ENCODE data around the gene LIX1. TPM values are rescaled to one million over a fixed set of nuclear protein-coding genes. Genes with fewer than 3 reads are reported as not detected.
A peak's percentile ranks its signal among the peaks of the same experiment; 100 is the strongest.

Gene LIX1
- total RNA-seq, 1 donor = not detected

DNA sequence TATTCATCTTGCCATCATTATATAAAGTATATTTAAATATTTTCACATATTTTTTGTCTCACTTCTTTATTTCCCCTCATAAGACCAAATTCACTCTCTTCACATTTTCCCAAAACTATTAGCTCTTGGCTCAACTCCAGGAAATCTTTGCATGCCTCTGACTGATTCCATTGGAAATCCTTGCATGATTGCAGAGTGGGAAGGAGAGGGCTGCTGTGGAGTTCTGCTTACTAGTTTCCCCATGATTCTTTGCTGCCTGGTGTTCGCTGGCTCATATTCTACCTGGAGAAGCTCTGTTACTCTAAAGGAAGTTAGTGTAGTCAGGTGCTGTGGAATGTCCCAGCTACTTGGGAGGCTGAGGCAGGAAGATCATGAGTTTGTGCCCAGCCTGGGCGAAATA is 41.9 kb downstream of the LIX1 start:
- DNase-seq (ENCODE audit: low read depth) = peak; percentile 22
- H3K4me3 ChIP-seq (ENCODE audit: low read depth, low read length) = no peak overlapping the region
- TF ChIP-seq, protein P1, sequence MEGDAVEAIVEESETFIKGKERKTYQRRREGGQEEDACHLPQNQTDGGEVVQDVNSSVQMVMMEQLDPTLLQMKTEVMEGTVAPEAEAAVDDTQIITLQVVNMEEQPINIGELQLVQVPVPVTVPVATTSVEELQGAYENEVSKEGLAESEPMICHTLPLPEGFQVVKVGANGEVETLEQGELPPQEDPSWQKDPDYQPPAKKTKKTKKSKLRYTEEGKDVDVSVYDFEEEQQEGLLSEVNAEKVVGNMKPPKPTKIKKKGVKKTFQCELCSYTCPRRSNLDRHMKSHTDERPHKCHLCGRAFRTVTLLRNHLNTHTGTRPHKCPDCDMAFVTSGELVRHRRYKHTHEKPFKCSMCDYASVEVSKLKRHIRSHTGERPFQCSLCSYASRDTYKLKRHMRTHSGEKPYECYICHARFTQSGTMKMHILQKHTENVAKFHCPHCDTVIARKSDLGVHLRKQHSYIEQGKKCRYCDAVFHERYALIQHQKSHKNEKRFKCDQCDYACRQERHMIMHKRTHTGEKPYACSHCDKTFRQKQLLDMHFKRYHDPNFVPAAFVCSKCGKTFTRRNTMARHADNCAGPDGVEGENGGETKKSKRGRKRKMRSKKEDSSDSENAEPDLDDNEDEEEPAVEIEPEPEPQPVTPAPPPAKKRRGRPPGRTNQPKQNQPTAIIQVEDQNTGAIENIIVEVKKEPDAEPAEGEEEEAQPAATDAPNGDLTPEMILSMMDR (IDR thresholded peaks at IDR 0.05; ENCODE audit: insufficient read depth, low read length) = no peak

GRCh38 chr5:97098922-97099321 is 43.5 kb downstream of the LIX1 start:
- TF ChIP-seq, protein P1 (IDR thresholded peaks at IDR 0.05; ENCODE audit: insufficient read depth, low read length) = no peak
- DNase-seq (ENCODE audit: low read depth) = no peak
- H3K4me3 ChIP-seq (ENCODE audit: low read depth, low read length) = no peak overlapping the region

DNA sequence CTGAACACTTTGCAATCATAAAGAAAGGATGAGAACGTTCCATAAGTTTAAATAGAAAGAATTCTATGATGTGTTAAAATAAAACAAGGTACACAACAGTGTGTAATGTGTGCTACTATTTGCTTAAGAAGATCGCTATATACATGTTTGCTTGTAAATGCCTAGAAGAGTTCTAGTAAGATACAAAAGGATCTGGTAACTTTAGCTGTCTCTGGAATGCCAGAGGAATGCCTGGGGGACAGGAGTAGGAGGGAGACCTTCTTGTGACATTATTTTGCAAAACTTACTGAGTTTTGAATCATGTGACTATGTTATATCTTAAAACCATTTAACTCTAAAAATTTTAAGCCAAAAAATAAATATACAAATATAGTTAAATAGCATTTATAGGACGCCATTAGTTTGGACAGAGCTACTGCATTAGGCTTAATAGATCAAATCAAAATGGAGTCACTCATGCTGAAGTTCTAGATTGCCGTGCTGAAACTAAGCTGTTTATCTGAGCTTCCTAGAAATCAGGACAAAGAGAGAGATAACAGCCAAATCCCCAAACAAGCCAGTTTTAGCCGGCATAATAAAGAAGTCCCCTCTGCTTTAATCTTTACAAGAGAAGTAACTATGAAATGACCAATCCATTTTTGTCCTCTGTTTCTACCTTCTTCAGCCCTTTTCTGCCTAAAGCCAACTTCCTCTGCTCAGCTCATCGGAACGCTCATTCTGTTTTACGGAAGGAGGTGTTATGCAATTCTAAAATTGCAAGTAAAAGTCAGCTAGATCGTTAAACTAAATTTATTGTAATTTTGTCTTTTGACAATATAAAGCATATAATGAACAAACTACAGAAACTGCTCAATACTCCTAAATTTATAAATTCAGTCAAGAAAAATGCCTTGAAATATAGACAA is 44.8 kb downstream of the LIX1 start:
- TF ChIP-seq, protein P1 (IDR thresholded peaks at IDR 0.05; ENCODE audit: insufficient read depth, low read length) = no peak
- H3K4me3 ChIP-seq (ENCODE audit: low read depth, low read length) = no peak overlapping the region
- no peak for DNase-seq (ENCODE audit: low read depth)

DNA sequence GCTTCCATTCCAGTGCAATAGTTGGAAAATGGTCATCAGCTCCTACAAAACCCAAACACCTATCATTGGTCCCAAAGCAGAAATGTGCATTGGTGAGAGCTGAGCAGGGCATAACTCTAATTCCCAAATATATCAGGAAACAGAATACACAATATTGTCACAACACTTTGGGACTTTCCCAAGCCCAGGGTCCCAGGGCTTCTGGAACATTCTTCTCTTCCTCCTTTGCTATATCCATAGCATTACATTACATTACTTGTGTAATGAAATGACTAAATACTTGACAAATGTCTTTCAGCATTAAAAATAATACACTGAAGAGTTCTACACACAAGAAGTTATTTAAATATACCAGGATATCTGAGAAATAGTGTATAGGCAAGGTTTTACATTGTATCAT is 45.6 kb downstream of the LIX1 start:
- TF ChIP-seq, protein P1 (IDR thresholded peaks at IDR 0.05; ENCODE audit: insufficient read depth, low read length) = no peak
- H3K4me3 ChIP-seq (ENCODE audit: low read depth, low read length) = no peak overlapping the region
- DNase-seq (ENCODE audit: low read depth) = no peak

- TF ChIP-seq, protein P1 (IDR thresholded peaks at IDR 0.05; ENCODE audit: insufficient read depth, low read length) = no peak
- no peak overlapping the region for H3K4me3 ChIP-seq (ENCODE audit: low read depth, low read length)
- DNase-seq (ENCODE audit: low read depth) = peak; percentile 9
Measured at GRCh38 chr5:97096191-97096590, 46.2 kb downstream of the LIX1 start.

DNA sequence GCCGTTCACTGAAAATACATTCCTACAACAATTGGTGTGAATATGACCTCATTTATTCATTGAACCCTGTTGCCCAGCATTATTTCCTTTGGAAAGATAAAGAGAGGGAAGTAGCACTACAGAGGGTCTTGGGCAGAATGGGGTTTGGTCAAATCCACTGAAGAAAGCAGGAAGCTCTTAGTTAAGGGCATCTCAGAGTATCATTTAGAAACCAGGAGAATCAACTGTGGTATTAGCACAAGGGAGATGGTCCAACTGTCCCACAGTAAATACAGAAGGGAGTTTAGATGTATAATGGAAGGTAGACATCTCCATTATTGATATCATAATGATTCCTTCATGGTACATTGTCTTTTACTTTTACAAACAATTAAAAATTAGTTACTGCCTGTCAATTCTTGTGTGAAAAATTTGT is 47.1 kb downstream of the LIX1 start:
- no peak for DNase-seq (ENCODE audit: low read depth)
- TF ChIP-seq, protein P1 (IDR thresholded peaks at IDR 0.05; ENCODE audit: insufficient read depth, low read length) = no peak
- H3K4me3 ChIP-seq (ENCODE audit: low read depth, low read length) = no peak overlapping the region

All from fibroblast of the aortic adventitia (primary cell).